HepG2 (cell line): ENCODE results near the gene TNFSF11.

Experiments
- EP300 ChIP-seq, 3 experiments: sonication (generic) in 1 of 3; formaldehyde crosslinking in 1 of 3; IDR thresholded peaks; 2 replicates each; pipeline versions ENCODE4 v1.5.1 to v1.6.1; 2011 to 2020; ENCODE audit warnings: low read depth in 2 of 3, low read length in 2 of 3, borderline replicate concordance in 1 of 3, improper control_type of control experiment in 1 of 3, mild to moderate bottlenecking in 1 of 3, missing genetic modification reagents in 1 of 3, moderate library complexity in 1 of 3
- FOXO1 ChIP-seq: sonication (generic); formaldehyde crosslinking; IDR thresholded peaks from 2 replicates; pipeline ENCODE4 v1.4.0; 2020; ENCODE audit warnings: missing genetic modification reagents
- IKZF4 ChIP-seq: sonication (generic); formaldehyde crosslinking; IDR thresholded peaks from 2 replicates; pipeline ENCODE4 v1.5.1; 2020; ENCODE audit warnings: borderline replicate concordance, mild to moderate bottlenecking, low read depth, missing genetic modification reagents; ENCODE audit errors: not compliant biosample characterization
- MIXL1 ChIP-seq: IDR thresholded peaks from 2 replicates; pipeline ENCODE4 v1.6.1; 2016
- NFE2L2 ChIP-seq: fragments of 150-350 bp; IDR thresholded peaks from 2 replicates; pipeline ENCODE4 v1.6.1; 2014; ENCODE audit warnings: low read length
- PHB2 ChIP-seq: fragments of 450-650 bp; IDR thresholded peaks from 2 replicates; pipeline ENCODE4 v1.6.1; 2018; ENCODE audit not compliant: partially characterized antibody
- POLR2A ChIP-seq, 2 experiments: IDR thresholded peaks; 2 replicates each; pipeline ENCODE4 v1.6.1; 2011; ENCODE audit warnings: low read depth in 2 of 2, low read length in 2 of 2, mild to moderate bottlenecking in 1 of 2, moderate library complexity in 1 of 2; ENCODE audit not compliant: insufficient read depth in 1 of 2
- SRY ChIP-seq: sonication (generic); formaldehyde crosslinking; IDR thresholded peaks from 2 replicates; pipeline ENCODE4 v1.8.0; 2022; ENCODE audit warnings: mild to moderate bottlenecking, missing genetic modification reagents
- TGIF2 ChIP-seq: IDR thresholded peaks from 2 replicates; pipeline ENCODE4 v1.6.1; 2016; ENCODE audit warnings: control low read depth, missing compliant biosample characterization
- TF ChIP-seq, protein P1 (sequence below): sonication (generic); formaldehyde crosslinking; IDR thresholded peaks from 2 replicates; pipeline ENCODE4 v1.8.0; 2022; ENCODE audit warnings: mild to moderate bottlenecking, missing genetic modification reagents

GRCh38 chr13:42595253-42595571 is 21.3 kb downstream of the TNFSF11 start:
- TF ChIP-seq PHB2: no peak
- TF ChIP-seq IKZF4 (CRISPR knock-in tag): no peak
- TF ChIP-seq POLR2A (IDR thresholded peaks at IDR 0.05; ENCODE audit: insufficient read depth in 1 of 2, low read depth in 2 of 2, low read length in 2 of 2): no peak
- no peak for TF ChIP-seq EP300 (IDR thresholded peaks at IDR 0.05; ENCODE audit: low read depth in 2 of 2, low read length in 2 of 2)
- no peak for TF ChIP-seq EP300 (CRISPR knock-in tag; IDR thresholded peaks at IDR 0.05; ENCODE audit: borderline replicate concordance)
- no peak for TF ChIP-seq TGIF2
- no peak for TF ChIP-seq FOXO1 (CRISPR knock-in tag)
- TF ChIP-seq MIXL1: no peak
- TF ChIP-seq NFE2L2: no peak
- TF ChIP-seq SRY (CRISPR knock-in tag): no peak
- TF ChIP-seq, protein P1, sequence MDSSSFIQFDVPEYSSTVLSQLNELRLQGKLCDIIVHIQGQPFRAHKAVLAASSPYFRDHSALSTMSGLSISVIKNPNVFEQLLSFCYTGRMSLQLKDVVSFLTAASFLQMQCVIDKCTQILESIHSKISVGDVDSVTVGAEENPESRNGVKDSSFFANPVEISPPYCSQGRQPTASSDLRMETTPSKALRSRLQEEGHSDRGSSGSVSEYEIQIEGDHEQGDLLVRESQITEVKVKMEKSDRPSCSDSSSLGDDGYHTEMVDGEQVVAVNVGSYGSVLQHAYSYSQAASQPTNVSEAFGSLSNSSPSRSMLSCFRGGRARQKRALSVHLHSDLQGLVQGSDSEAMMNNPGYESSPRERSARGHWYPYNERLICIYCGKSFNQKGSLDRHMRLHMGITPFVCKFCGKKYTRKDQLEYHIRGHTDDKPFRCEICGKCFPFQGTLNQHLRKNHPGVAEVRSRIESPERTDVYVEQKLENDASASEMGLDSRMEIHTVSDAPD: no peak
